IMR-90 (cell line): ENCODE results near the gene DNAH5. TPM values are rescaled to one million over a fixed set of nuclear protein-coding genes. Genes with fewer than 3 reads are reported as not detected.

Source experiments
- ATAC-seq: fragments of 200-7000 bp; cut with Tn5 transposase; 2 replicates; pipeline ENCODE4 v1.9.1; 2020; ENCODE audit warnings: low read depth, mild to moderate bottlenecking, moderate library complexity
- BruUV-seq: library from RNA; stranded (reverse); fragments of 400-500 nt; replicated peaks from 2 replicates; lab custom pipeline; 2021; lab: Mats Ljungman, UMichigan
- CTCF ChIA-PET: fragments of 300-600 bp; formaldehyde crosslinking; extraction: SDS; loops from one replicate; lab custom pipeline; 2021; ENCODE audit warnings: antibody characterized with exemption; lab: Yijun Ruan, JAX
- POLR2A ChIA-PET: fragments of 300-600 bp; sonication (Branson Sonifier 250); formaldehyde crosslinking; loops from one replicate; lab custom pipeline; 2022; ENCODE audit warnings: antibody characterized with exemption; ENCODE audit not compliant: unreplicated experiment; lab: Charles Lee
- DNase-seq: peaks from one replicate; pipeline ENCODE4 v3.0.0; 2013
- H2AFZ ChIP-seq: replicated peaks from 2 replicates; pipeline ENCODE3; 2013; ENCODE audit warnings: low read length, mild to moderate bottlenecking; ENCODE audit not compliant: poor library complexity
- H2AK5ac ChIP-seq: 2 replicates; pipeline ENCODE4 v1.6.1; 2013; ENCODE audit warnings: low read depth, low read length, inconsistent platforms
- H2AK9ac ChIP-seq: replicated peaks from 2 replicates; pipeline ENCODE3; 2013; ENCODE audit warnings: mild to moderate bottlenecking, low read depth, low read length, moderate library complexity; ENCODE audit not compliant: poor library complexity
- H2BK120ac ChIP-seq: 2 replicates; pipeline ENCODE4 v1.6.1; 2013; ENCODE audit warnings: low read depth, low read length, inconsistent platforms
- H2BK15ac ChIP-seq: 3 replicates; pipeline ENCODE4 v1.6.1; 2013; ENCODE audit warnings: low read depth, low read length, inconsistent platforms
- H2BK20ac ChIP-seq: 2 replicates; pipeline ENCODE4 v1.6.1; 2013; ENCODE audit warnings: low read depth, mild to moderate bottlenecking, inconsistent platforms, low read length, moderate library complexity
- H2BK5ac ChIP-seq: 2 replicates; pipeline ENCODE4 v1.6.1; 2013; ENCODE audit warnings: mild to moderate bottlenecking, low read depth, low read length, inconsistent platforms; ENCODE audit not compliant: poor library complexity, severe bottlenecking
- H3K14ac ChIP-seq: replicated peaks from 2 replicates; pipeline ENCODE4 v1.6.1; 2013; ENCODE audit warnings: low read depth, low read length, inconsistent platforms
- H3K18ac ChIP-seq: 2 replicates; pipeline ENCODE4 v1.6.1; 2013; ENCODE audit warnings: low read depth, low read length, control low read depth
- H3K23ac ChIP-seq: 2 replicates; pipeline ENCODE4 v1.6.1; 2013; ENCODE audit warnings: low read depth, low read length, inconsistent platforms
- H3K27ac ChIP-seq: 2 replicates; pipeline ENCODE4 v1.5.1; 2013; ENCODE audit warnings: mild to moderate bottlenecking, control low read depth, low read length; ENCODE audit not compliant: insufficient read depth
- H3K27me3 ChIP-seq: 2 replicates; pipeline ENCODE4 v1.6.1; 2013; ENCODE audit warnings: low read length; ENCODE audit not compliant: control insufficient read depth, insufficient read depth
- H3K36me3 ChIP-seq: 2 replicates; pipeline ENCODE4 v1.6.1; 2013; ENCODE audit warnings: low read length, mixed read lengths; ENCODE audit not compliant: control insufficient read depth, insufficient read depth
- H3K4ac ChIP-seq: 2 replicates; pipeline ENCODE4 v1.6.1; 2013; ENCODE audit warnings: low read depth, low read length, inconsistent platforms
- H3K4me1 ChIP-seq: 2 replicates; pipeline ENCODE4 v1.6.1; 2013; ENCODE audit warnings: low read length, mixed read lengths; ENCODE audit not compliant: control insufficient read depth, insufficient read depth
- H3K4me2 ChIP-seq: 2 replicates; pipeline ENCODE4 v1.6.1; 2013; ENCODE audit warnings: low read depth, mild to moderate bottlenecking, control low read depth, low read length, moderate library complexity
- H3K4me3 ChIP-seq: 2 replicates; pipeline ENCODE4 v1.5.1; 2013; ENCODE audit warnings: low read depth, mild to moderate bottlenecking, control low read depth, low read length, moderate library complexity; ENCODE audit not compliant: insufficient read depth
- H3K56ac ChIP-seq: 2 replicates; pipeline ENCODE4 v1.6.1; 2013; ENCODE audit warnings: low read length, inconsistent platforms; ENCODE audit not compliant: insufficient read depth; ENCODE audit errors: extremely low read depth
- H3K79me1 ChIP-seq, 2 experiments: 2 replicates each; pipeline ENCODE4 v1.6.1; 2013; ENCODE audit warnings: low read length in 2 of 2, inconsistent platforms in 1 of 2, low read depth in 1 of 2
- H3K9ac ChIP-seq: 2 replicates; pipeline ENCODE4 v1.6.1; 2013; ENCODE audit warnings: low read depth, low read length, control low read depth
- H3K9me1 ChIP-seq: 2 replicates; pipeline ENCODE4 v1.6.1; 2013; ENCODE audit warnings: low read length, inconsistent platforms; ENCODE audit not compliant: insufficient read depth
- H3K9me3 ChIP-seq: 2 replicates; pipeline ENCODE4 v1.6.1; 2013; ENCODE audit warnings: low read length; ENCODE audit not compliant: control insufficient read depth, insufficient read depth
- H4K20me1 ChIP-seq: 2 replicates; pipeline ENCODE4 v1.6.1; 2013; ENCODE audit warnings: low read length, inconsistent platforms; ENCODE audit not compliant: insufficient read depth
- H4K5ac ChIP-seq: 2 replicates; pipeline ENCODE4 v1.6.1; 2013; ENCODE audit warnings: mild to moderate bottlenecking, low read depth, low read length, control low read depth
- H4K8ac ChIP-seq, 2 experiments: 2 replicates each; pipeline ENCODE4 v1.6.1; 2013; ENCODE audit warnings: low read depth in 2 of 2, low read length in 2 of 2, control low read depth in 1 of 2, inconsistent platforms in 1 of 2
- H4K91ac ChIP-seq: 2 replicates; pipeline ENCODE4 v1.6.1; 2013; ENCODE audit warnings: low read depth, low read length, inconsistent platforms; ENCODE audit not compliant: insufficient read depth
- BHLHE40 ChIP-seq: fragments of 150-350 bp; IDR thresholded peaks from 2 replicates; pipeline ENCODE4 v1.6.1; 2016; ENCODE audit warnings: mild to moderate bottlenecking, low read depth, low read length
- CEBPB ChIP-seq: IDR thresholded peaks from 2 replicates; pipeline ENCODE4 v1.6.1; 2012; ENCODE audit warnings: low read depth, low read length, improper control_type of control experiment
- CHD1 ChIP-seq: IDR thresholded peaks from 2 replicates; pipeline ENCODE4 v1.6.1; 2012; ENCODE audit warnings: low read depth, low read length, improper control_type of control experiment
- CTCF ChIP-seq: conservative IDR thresholded peaks from 2 replicates; pipeline ENCODE4 v1.5.1; 2012; ENCODE audit warnings: mild to moderate bottlenecking, low read depth, low read length, improper control_type of control experiment
- ELK1 ChIP-seq: fragments of 150-350 bp; IDR thresholded peaks from 2 replicates; pipeline ENCODE4 v1.6.1; 2016; ENCODE audit warnings: low read depth, mild to moderate bottlenecking, low read length, moderate library complexity, borderline replicate concordance
- FOS ChIP-seq: fragments of 150-350 bp; IDR thresholded peaks from 2 replicates; pipeline ENCODE4 v1.6.1; 2016; ENCODE audit warnings: low read depth, low read length
- MAFK ChIP-seq: IDR thresholded peaks from 2 replicates; pipeline ENCODE4 v1.6.1; 2012; ENCODE audit warnings: low read depth, low read length, improper control_type of control experiment
- MAZ ChIP-seq: IDR thresholded peaks from 2 replicates; pipeline ENCODE4 v1.6.1; 2012; ENCODE audit warnings: low read depth, mild to moderate bottlenecking, low read length, improper control_type of control experiment, moderate library complexity, borderline replicate concordance
- MXI1 ChIP-seq: IDR thresholded peaks from 2 replicates; pipeline ENCODE4 v1.6.1; 2012; ENCODE audit warnings: low read depth, mild to moderate bottlenecking, low read length, moderate library complexity, borderline replicate concordance
- POLR2A ChIP-seq: IDR thresholded peaks from 2 replicates; pipeline ENCODE4 v1.6.1; 2012; ENCODE audit warnings: mild to moderate bottlenecking, low read depth, low read length
- RAD21 ChIP-seq: IDR thresholded peaks from 2 replicates; pipeline ENCODE4 v1.6.1; 2012; ENCODE audit warnings: low read length, improper control_type of control experiment
- RCOR1 ChIP-seq: IDR thresholded peaks from 2 replicates; pipeline ENCODE4 v1.6.1; 2012; ENCODE audit warnings: mild to moderate bottlenecking, low read length, improper control_type of control experiment; ENCODE audit not compliant: insufficient replicate concordance
- RFX5 ChIP-seq: IDR thresholded peaks from 2 replicates; pipeline ENCODE4 v1.8.0; 2012; ENCODE audit warnings: low read depth, mild to moderate bottlenecking, low read length, moderate library complexity
- SMC3 ChIP-seq: fragments of 150-350 bp; IDR thresholded peaks from 2 replicates; pipeline ENCODE4 v1.6.1; 2016; ENCODE audit warnings: low read depth, mild to moderate bottlenecking, antibody characterized with exemption, low read length, moderate library complexity
- USF2 ChIP-seq: fragments of 150-350 bp; IDR thresholded peaks from 2 replicates; pipeline ENCODE4 v1.6.1; 2017; ENCODE audit warnings: mild to moderate bottlenecking, antibody characterized with exemption, low read length, low read depth
- WGBS, 2 experiments: methylation state at CpG; one replicate each; pipeline versions ENCODE4 v1.1.5 to v1.1.7; 2013; ENCODE audit warnings: missing lambda C conversion rate in 2 of 2; ENCODE audit not compliant: insufficient read length in 1 of 2; ENCODE audit errors: extremely low coverage in 2 of 2; 5-methylcytosine and 5-hydroxymethylcytosine counted together
- dilution Hi-C: fragments of 300-500 bp; cut with HindIII; formaldehyde crosslinking; loops from one replicate; pipeline ENCODE4 v1.14.3; 2018; ENCODE audit warnings: low sequenced_read_pairs; ENCODE audit not compliant: unreplicated experiment
- in situ Hi-C: fragments of 300-500 bp; cut with MboI; formaldehyde crosslinking; loops from 3 replicates; pipeline ENCODE4 v1.14.3; 2019; ENCODE audit warnings: low sequenced_read_pairs, inconsistent platforms, mixed read lengths
- intact Hi-C: fragments of 100-400 bp; cut with micrococcal nuclease; formaldehyde crosslinking; loops from 2 replicates; pipeline ENCODE4 v1.10.0; 2022
- polyA plus RNA-seq, 3 experiments: library from polyadenylated mRNA; depleted of rRNA; stranded (reverse); fragments of >200 nt; gene quantifications; 2 replicates each; pipeline ENCODE4 v1.2.3, GENCODE V29; 2012; ENCODE audit warnings: low replicate concordance in 1 of 3
- total RNA-seq: library from RNA; depleted of rRNA; stranded (reverse); fragments of >200 nt; gene quantifications from 2 replicates; pipeline ENCODE4 v1.2.3, GENCODE V29; 2012

Gene DNAH5
- total and polyA plus RNA-seq, 2 of the 4 experiments (the other 2 are of a cell fraction): 1.9 to 4.3 TPM

DNA sequence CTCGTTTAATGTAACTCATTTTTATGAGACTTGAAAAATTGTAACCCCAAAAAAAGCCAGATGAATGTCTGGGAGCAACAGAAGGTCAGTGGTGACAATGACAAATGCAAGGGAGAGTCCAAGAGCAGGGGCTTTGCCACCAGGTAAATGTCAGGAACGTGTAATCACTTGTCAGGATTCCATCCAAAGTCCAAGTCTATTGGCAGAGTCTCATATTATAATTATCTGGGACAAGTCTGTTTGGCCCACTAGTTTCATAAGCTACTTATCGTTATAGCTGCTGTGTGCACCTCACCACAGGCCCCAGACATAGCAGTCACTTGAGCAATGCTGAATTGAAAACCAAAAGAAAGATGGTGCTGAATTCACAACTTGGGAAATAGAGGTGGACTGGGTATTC, 180.8 kb downstream of the DNAH5 start (continued):
- no peak for TF ChIP-seq CEBPB
- TF ChIP-seq BHLHE40: no peak

DNA sequence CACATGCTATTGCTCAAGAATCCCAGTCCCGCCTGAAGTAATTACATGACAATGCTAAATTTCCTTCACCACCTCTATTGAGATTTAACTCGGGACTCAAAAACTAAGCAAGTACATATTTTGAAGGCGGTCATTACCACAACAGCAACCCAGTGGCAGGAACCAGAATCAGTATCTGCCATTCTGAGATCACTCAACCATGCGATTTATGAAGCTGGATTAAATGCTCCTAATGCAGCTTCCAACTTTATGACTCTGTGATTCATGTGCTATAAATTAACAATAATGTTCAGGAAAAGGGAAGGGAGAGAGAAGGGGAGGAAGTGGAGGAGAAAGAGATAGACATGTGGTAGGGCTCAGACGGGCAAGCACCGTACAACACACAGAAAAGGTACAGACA, 194.7 kb downstream of the DNAH5 start:
- in situ Hi-C loops (no loop called here), intact Hi-C loops (no loop called here), dilution Hi-C loops (no loop called here)
- 92% methylated on average over 2 of the region's 6 CpGs; no CpG with 5 or more reads in 1 of the 2 experiments for WGBS, 2 experiments
- Histone ChIP-seq H2AK9ac (no peak overlapping the region), H3K9ac (no peak overlapping the region), H3K4me2 (no peak overlapping the region), H3K4me1 (peaks cover 3% of the 10 kb centered on the region; the same call in 1 of the 2 replicates), H4K20me1 (no peaks in the 10 kb centered on the region), H3K27me3 (no peaks in the 10 kb centered on the region), H3K9me3 (no peaks in the 10 kb centered on the region), H2AK5ac (no peak overlapping the region), H2BK15ac (no peak overlapping the region), H2BK5ac (no peak overlapping the region), H3K27ac (no peak overlapping the region), H3K4me3 (no peak overlapping the region), H3K18ac (no peak overlapping the region), H3K4ac (no peak overlapping the region), H3K23ac (no peak overlapping the region), H2BK120ac (no peak overlapping the region), H3K9me1 (no peaks in the 10 kb centered on the region), H3K36me3 (peaks cover 15% of the 10 kb centered on the region), H4K8ac (no peak overlapping the region), H2AFZ (no peak overlapping the region), H2BK20ac (no peak overlapping the region), H4K91ac (no peak overlapping the region), H3K79me1 (no peaks in the 10 kb centered on the region), H3K56ac (no peak overlapping the region), H3K14ac (no peak overlapping the region), H4K5ac (no peak overlapping the region)
- no peak for ATAC-seq
- ChIA-PET CTCF (no interaction called here), POLR2A (no interaction called here)
- DNase-seq: no peak
- no TSS peak for BruUV-seq
- TF ChIP-seq RCOR1: no peak
- no peak for TF ChIP-seq MXI1
- TF ChIP-seq RFX5: no peak
- no peak for TF ChIP-seq FOS
- no peak for TF ChIP-seq CHD1
- no peak for TF ChIP-seq CEBPB
- TF ChIP-seq RAD21: no peak
- TF ChIP-seq USF2: no peak
- no peak for TF ChIP-seq MAZ
- no peak for TF ChIP-seq ELK1
- TF ChIP-seq MAFK: no peak
- TF ChIP-seq CTCF: no peak
- no peak for TF ChIP-seq POLR2A
- TF ChIP-seq SMC3: no peak
- TF ChIP-seq BHLHE40: no peak
